Smooth muscle cell (in vitro differentiated cells): Measurements from ENCODE around the gene ARHGAP10. TPM values are rescaled to one million over a fixed set of nuclear protein-coding genes. Genes with fewer than 3 reads are reported as not detected.

Experiments used
- DNase-seq: peaks from one replicate; lab custom pipeline; 2025; ENCODE audit not compliant: unreplicated experiment; lab: John Stamatoyannopoulos, UW
- H2AFZ ChIP-seq: fragments of 200-600 bp; sonication (generic); 2 replicates; pipeline ENCODE4 v1.6.0; 2016; ENCODE audit warnings: antibody characterized with exemption, low read depth, mild to moderate bottlenecking
- H3F3A ChIP-seq: fragments of 200-600 bp; sonication (generic); 2 replicates; pipeline ENCODE4 v1.6.0; 2017; ENCODE audit warnings: antibody characterized with exemption, low read depth
- H3K27ac ChIP-seq: fragments of 200-600 bp; sonication (generic); 2 replicates; pipeline ENCODE4 v1.5.1; 2016; ENCODE audit warnings: low read depth, mild to moderate bottlenecking
- H3K27me3 ChIP-seq: fragments of 200-600 bp; sonication (generic); 2 replicates; pipeline ENCODE4 v1.6.1; 2016; ENCODE audit warnings: low read depth, mild to moderate bottlenecking
- H3K36me3 ChIP-seq: fragments of 200-600 bp; sonication (generic); 2 replicates; pipeline ENCODE4 v1.5.1; 2016; ENCODE audit warnings: low read depth
- H3K4me1 ChIP-seq: fragments of 200-600 bp; sonication (generic); 2 replicates; pipeline ENCODE4 v1.5.1; 2016; ENCODE audit warnings: low read depth
- H3K4me2 ChIP-seq: fragments of 200-600 bp; sonication (generic); 2 replicates; pipeline ENCODE4 v1.6.0; 2016; ENCODE audit warnings: mild to moderate bottlenecking
- H3K4me3 ChIP-seq: fragments of 200-600 bp; sonication (generic); 2 replicates; pipeline ENCODE4 v1.5.1; 2016; ENCODE audit warnings: mild to moderate bottlenecking
- H3K79me2 ChIP-seq: fragments of 200-600 bp; sonication (generic); 2 replicates; pipeline ENCODE4 v1.6.0; 2016; ENCODE audit warnings: low read depth, mild to moderate bottlenecking
- H3K9ac ChIP-seq: fragments of 200-600 bp; sonication (generic); 2 replicates; pipeline ENCODE4 v1.6.0; 2016; ENCODE audit warnings: low read depth
- H3K9me3 ChIP-seq: fragments of 200-600 bp; sonication (generic); replicated peaks from 2 replicates; pipeline ENCODE4 v1.5.1; 2016; ENCODE audit warnings: low read depth
- H4K20me1 ChIP-seq: fragments of 200-600 bp; sonication (generic); 2 replicates; pipeline ENCODE4 v1.6.0; 2016; ENCODE audit warnings: low read depth
- CTCF ChIP-seq: fragments of 200-600 bp; sonication (generic); IDR thresholded peaks from 2 replicates; pipeline ENCODE4 v1.5.1; 2017; ENCODE audit warnings: borderline replicate concordance, mild to moderate bottlenecking, antibody characterized with exemption; ENCODE audit not compliant: insufficient read depth, poor library complexity, severe bottlenecking
- WGBS: methylation state at CpG from one replicate; pipeline ENCODE4 v1.1.7; 2016; ENCODE audit warnings: low lambda C conversion rate; 5-methylcytosine and 5-hydroxymethylcytosine counted together
- polyA plus RNA-seq: library from polyadenylated mRNA; unstranded; fragments of >200 nt; fragmentation: Nextera tagmentation; extraction: Ambion mirVana; gene quantifications from 2 replicates; pipeline ENCODE4 v1.2.1, GENCODE V29; 2016
- total RNA-seq: library from RNA; depleted of rRNA; stranded (reverse); fragments of >200 nt; gene quantifications from 2 replicates; pipeline ENCODE4 v1.2.3, GENCODE V29; 2014

ARHGAP10 gene
- total and polyA plus RNA-seq, 2 experiments from 2014 or later = 6.2 to 11.6 TPM

- no peak overlapping the region for H2AFZ ChIP-seq
- H3K27me3 ChIP-seq = no peaks in the 10 kb centered on the region
- TF ChIP-seq CTCF = no peak
Measured at GRCh38 chr4:148091896-148092295, 360.0 kb downstream of the ARHGAP10 start.

GRCh38 chr4:148092316-148093014 is 360.6 kb downstream of the ARHGAP10 start:
- Histone ChIP-seq H3K36me3 (no peaks in the 10 kb centered on the region), H2AFZ (no peak overlapping the region), H3K9ac (no peak overlapping the region), H3K27me3 (no peaks in the 10 kb centered on the region), H3K9me3 (no peaks in the 10 kb centered on the region), H3K4me2 (no peak overlapping the region), H3K4me1 (no peaks in the 10 kb centered on the region), H3K27ac (no peak overlapping the region), H3K79me2 (no peaks in the 10 kb centered on the region), H3K4me3 (no peak overlapping the region), H3F3A (no peaks in the 10 kb centered on the region), H4K20me1 (no peaks in the 10 kb centered on the region)
- TF ChIP-seq CTCF = no peak
- DNase-seq = no peak
- 90% methylated on average over 11 of the region's 11 CpGs for WGBS

More at GRCh38 chr4:148091896-148092295, 360.0 kb downstream of the ARHGAP10 start:
- no peak overlapping the region for H3K4me3 ChIP-seq
- H3F3A ChIP-seq = no peaks in the 10 kb centered on the region
- no peak for DNase-seq
- no peaks in the 10 kb centered on the region for H4K20me1 ChIP-seq
- no peak overlapping the region for H3K9ac ChIP-seq
- H3K4me1 ChIP-seq = no peaks in the 10 kb centered on the region
- no peaks in the 10 kb centered on the region for H3K36me3 ChIP-seq
- WGBS = 95% methylated on average over 4 of the region's 4 CpGs
- H3K9me3 ChIP-seq = no peaks in the 10 kb centered on the region
- H3K4me2 ChIP-seq = no peak overlapping the region
- H3K27ac ChIP-seq = no peak overlapping the region
- H3K79me2 ChIP-seq = no peaks in the 10 kb centered on the region

- no peaks in the 10 kb centered on the region for H3K27me3 ChIP-seq
- no peak overlapping the region for H3K27ac ChIP-seq
- no peak for TF ChIP-seq CTCF
- WGBS = 98% methylated on average over 5 of the region's 5 CpGs
- H3F3A ChIP-seq = no peaks in the 10 kb centered on the region
- H3K4me3 ChIP-seq = no peak overlapping the region
- H3K36me3 ChIP-seq = no peaks in the 10 kb centered on the region
- H3K4me2 ChIP-seq = no peak overlapping the region
- no peaks in the 10 kb centered on the region for H3K79me2 ChIP-seq
- H4K20me1 ChIP-seq = no peaks in the 10 kb centered on the region
- no peak overlapping the region for H3K9ac ChIP-seq
- no peaks in the 10 kb centered on the region for H3K4me1 ChIP-seq
- H3K9me3 ChIP-seq = no peaks in the 10 kb centered on the region
- no peak for DNase-seq
- H2AFZ ChIP-seq = no peak overlapping the region
Measured at GRCh38 chr4:148093065-148093464, 361.2 kb downstream of the ARHGAP10 start.

GRCh38 chr4:148094149-148094548 is 362.3 kb downstream of the ARHGAP10 start:
- Histone ChIP-seq H3K79me2 (no peaks in the 10 kb centered on the region), H3K36me3 (no peaks in the 10 kb centered on the region), H3K4me3 (no peak overlapping the region), H3K4me1 (no peaks in the 10 kb centered on the region), H3K27me3 (no peaks in the 10 kb centered on the region), H3F3A (no peaks in the 10 kb centered on the region), H3K4me2 (no peak overlapping the region), H4K20me1 (no peaks in the 10 kb centered on the region), H3K9me3 (no peaks in the 10 kb centered on the region), H2AFZ (no peak overlapping the region), H3K27ac (no peak overlapping the region), H3K9ac (no peak overlapping the region)
- WGBS = 94% methylated on average over 1 of the region's 1 CpG
- TF ChIP-seq CTCF = no peak
- no peak for DNase-seq
